H1 (cell line): Measurements from ENCODE around the gene SLC25A40. TPM values are rescaled to one million over a fixed set of nuclear protein-coding genes. Genes with fewer than 3 reads are reported as not detected.
A peak's percentile ranks its signal among the peaks of the same experiment; 100 is the strongest.

ENCODE experiments used
- CTCF ChIA-PET: fragments of 300-600 bp; sonication (Branson Sonifier 250); formaldehyde crosslinking; loops from one replicate; lab custom pipeline; 2021; ENCODE audit not compliant: partially characterized antibody; lab: Charles Lee
- POLR2A ChIA-PET: fragments of 300-600 bp; sonication (Branson Sonifier 250); formaldehyde crosslinking; loops from one replicate; lab custom pipeline; 2021; ENCODE audit warnings: inconsistent platforms; ENCODE audit not compliant: partially characterized antibody; lab: Charles Lee
- DNase-seq, 2 experiments: peaks; one replicate each; pipeline versions ENCODE4 v3.0.0 to v3.0.0-alpha.2; 2010 to 2022; ENCODE audit warnings: low spot score in 2 of 2, low read depth in 1 of 2, mixed read lengths in 1 of 2
- FAIRE-seq: peaks from 2 replicates; lab custom pipeline; 2011; peaks lifted over from hg19 to GRCh38; lab: Jason Lieb, UNC
- H2AFZ ChIP-seq: 2 replicates; pipeline ENCODE4 v1.8.1; 2012; ENCODE audit warnings: low read length, inconsistent platforms
- H2AK5ac ChIP-seq: 2 replicates; pipeline ENCODE4 v1.6.1; 2013; ENCODE audit warnings: low read depth, low read length
- H2BK120ac ChIP-seq: replicated peaks from 2 replicates; pipeline ENCODE3; 2013; ENCODE audit warnings: low read depth, low read length, inconsistent platforms
- H2BK12ac ChIP-seq: 2 replicates; pipeline ENCODE4 v1.6.1; 2013; ENCODE audit warnings: low read depth, low read length
- H2BK15ac ChIP-seq: 2 replicates; pipeline ENCODE4 v1.6.1; 2013; ENCODE audit warnings: low read length
- H2BK20ac ChIP-seq: 2 replicates; pipeline ENCODE4 v1.6.1; 2013; ENCODE audit warnings: low read length
- H2BK5ac ChIP-seq: 2 replicates; pipeline ENCODE4 v1.6.1; 2013; ENCODE audit warnings: low read depth, low read length
- H3K14ac ChIP-seq: 2 replicates; pipeline ENCODE4 v1.6.1; 2013; ENCODE audit warnings: inconsistent platforms; ENCODE audit not compliant: insufficient read length
- H3K18ac ChIP-seq: 2 replicates; pipeline ENCODE4 v1.6.1; 2013; ENCODE audit warnings: low read length; ENCODE audit errors: extremely low read depth
- H3K23ac ChIP-seq: 2 replicates; pipeline ENCODE4 v1.6.1; 2013; ENCODE audit warnings: inconsistent platforms; ENCODE audit not compliant: insufficient read length
- H3K23me2 ChIP-seq: 2 replicates; pipeline ENCODE4 v1.6.1; 2013; ENCODE audit warnings: low read depth, low read length
- H3K27ac ChIP-seq: 2 replicates; pipeline ENCODE4 v1.6.1; 2011; ENCODE audit warnings: low read depth, low read length, inconsistent platforms
- H3K27me3 ChIP-seq, 4 experiments: replicated peaks in 1 of 4; 1 replicate in 1 of 4; 2 replicates in 3 of 4; pipeline versions ENCODE4 v1.6.1 to v1.8.1; 2011 to 2013; ENCODE audit warnings: low read length in 3 of 4, mild to moderate bottlenecking in 3 of 4, inconsistent platforms in 2 of 4, mixed read lengths in 2 of 4, moderate library complexity in 1 of 4; ENCODE audit not compliant: control insufficient read depth in 3 of 4, insufficient read depth in 3 of 4; ENCODE audit errors: extremely low read depth in 1 of 4
- H3K36me3 ChIP-seq, 4 experiments: 2 replicates each; pipeline versions ENCODE4 v1.6.1 to v1.8.1; 2011 to 2013; ENCODE audit warnings: mild to moderate bottlenecking in 4 of 4, low read length in 3 of 4, moderate library complexity in 2 of 4, control low read depth in 1 of 4, inconsistent platforms in 1 of 4; ENCODE audit not compliant: insufficient read depth in 4 of 4, control insufficient read depth in 2 of 4
- H3K4ac ChIP-seq: replicated peaks from 2 replicates; pipeline ENCODE3; 2013; ENCODE audit warnings: low read length, low read depth, mixed read lengths, inconsistent platforms; ENCODE audit not compliant: insufficient read length
- H3K4me1 ChIP-seq, 4 experiments: replicated peaks in 1 of 4; 1 replicate in 1 of 4; 2 replicates in 3 of 4; pipeline versions ENCODE4 v1.6.1 to v1.8.1; 2011 to 2013; ENCODE audit warnings: low read length in 3 of 4, inconsistent platforms in 2 of 4, mixed read lengths in 1 of 4; ENCODE audit not compliant: insufficient read depth in 4 of 4, control insufficient read depth in 3 of 4
- H3K4me2 ChIP-seq, 2 experiments: 2 replicates each; pipeline versions ENCODE4 v1.6.1 to v1.8.1; 2011 to 2013; ENCODE audit warnings: low read depth in 2 of 2, low read length in 2 of 2, control low read depth in 1 of 2, inconsistent platforms in 1 of 2, mild to moderate bottlenecking in 1 of 2; ENCODE audit not compliant: insufficient read depth in 1 of 2
- H3K4me3 ChIP-seq, 4 experiments: fragments of 200-600, 300-600 bp in 1 of 4; sonication (generic), shearing (Covaris generic), sonication (Bioruptor Twin) in 1 of 4; 2 replicates each; pipeline versions ENCODE4 v1.5.1 to v1.8.1; 2011 to 2016; ENCODE audit warnings: low read length in 4 of 4, low read depth in 3 of 4, control low read depth in 2 of 4, inconsistent platforms in 2 of 4, mild to moderate bottlenecking in 2 of 4, mixed read lengths in 1 of 4, moderate library complexity in 1 of 4; ENCODE audit not compliant: insufficient read depth in 2 of 4; ENCODE audit errors: extremely low read depth in 1 of 4
- H3K56ac ChIP-seq: replicated peaks from 2 replicates; pipeline ENCODE3; 2013; ENCODE audit warnings: low read depth, mild to moderate bottlenecking, mixed read lengths, low read length, inconsistent platforms; ENCODE audit not compliant: insufficient read length
- H3K79me1 ChIP-seq: 2 replicates; pipeline ENCODE4 v1.6.1; 2013; ENCODE audit warnings: low read depth, low read length, control low read depth
- H3K79me2 ChIP-seq, 2 experiments: 2 replicates each; pipeline versions ENCODE4 v1.6.1 to v1.8.1; 2012 to 2013; ENCODE audit warnings: low read length in 2 of 2, mild to moderate bottlenecking in 2 of 2, inconsistent platforms in 1 of 2; ENCODE audit not compliant: insufficient read depth in 2 of 2, control insufficient read depth in 1 of 2
- H3K9ac ChIP-seq, 4 experiments: replicated peaks in 1 of 4; 1 replicate in 1 of 4; 2 replicates in 3 of 4; pipeline versions ENCODE4 v1.6.1 to v1.8.1; 2011 to 2013; ENCODE audit warnings: low read depth in 3 of 4, low read length in 3 of 4, control low read depth in 2 of 4, mild to moderate bottlenecking in 2 of 4, moderate library complexity in 2 of 4, inconsistent platforms in 1 of 4; ENCODE audit errors: extremely low read depth in 1 of 4
- H3K9me3 ChIP-seq, 2 experiments: 2 replicates each; pipeline versions ENCODE4 v1.6.1 to v1.8.1; 2012 to 2013; ENCODE audit warnings: mild to moderate bottlenecking in 2 of 2, moderate library complexity in 2 of 2, control low read depth in 1 of 2, inconsistent platforms in 1 of 2, low read depth in 1 of 2, low read length in 1 of 2, mixed read lengths in 1 of 2; ENCODE audit not compliant: insufficient read depth in 2 of 2
- H4K20me1 ChIP-seq, 2 experiments: replicated peaks in 1 of 2; 2 replicates each; pipeline versions ENCODE3 to v1.8.1; 2011 to 2013; ENCODE audit warnings: inconsistent platforms in 2 of 2, low read length in 2 of 2, mild to moderate bottlenecking in 1 of 2; ENCODE audit not compliant: insufficient read depth in 2 of 2, control insufficient read depth in 1 of 2
- H4K5ac ChIP-seq: 2 replicates; pipeline ENCODE4 v1.6.1; 2013; ENCODE audit warnings: low read length, low read depth, mixed read lengths, inconsistent platforms; ENCODE audit not compliant: insufficient read length
- H4K8ac ChIP-seq: 2 replicates; pipeline ENCODE4 v1.8.0; 2013; ENCODE audit warnings: mild to moderate bottlenecking, moderate library complexity, low read length, inconsistent platforms; ENCODE audit not compliant: insufficient read depth; ENCODE audit errors: extremely low read depth
- H4K91ac ChIP-seq: replicated peaks from 2 replicates; pipeline ENCODE3; 2013; ENCODE audit warnings: low read length, mixed read lengths, inconsistent platforms; ENCODE audit not compliant: insufficient read length
- KDM4A ChIP-seq: IDR thresholded peaks from one replicate; pipeline ENCODE4 v1.7.1; 2012; ENCODE audit warnings: low read depth, mild to moderate bottlenecking, moderate library complexity, low read length, inconsistent platforms; ENCODE audit not compliant: severe bottlenecking
- NRF1 ChIP-seq: IDR thresholded peaks from 2 replicates; pipeline ENCODE4 v1.6.1; 2011; ENCODE audit warnings: mild to moderate bottlenecking, low read depth, low read length, improper control_type of control experiment
- POLR2AphosphoS5 ChIP-seq: IDR thresholded peaks from 2 replicates; pipeline ENCODE4 v1.6.1; 2011; ENCODE audit warnings: low read depth, low read length
- RBBP5 ChIP-seq: IDR thresholded peaks from 2 replicates; pipeline ENCODE4 v1.7.1; 2012; ENCODE audit warnings: low read depth, mild to moderate bottlenecking, inconsistent platforms, low read length, moderate library complexity, borderline replicate concordance
- SIX5 ChIP-seq: IDR thresholded peaks from 2 replicates; pipeline ENCODE4 v1.6.1; 2011; ENCODE audit warnings: mild to moderate bottlenecking, low read depth, low read length
- SP2 ChIP-seq: IDR thresholded peaks from 2 replicates; pipeline ENCODE4 v1.6.1; 2012; ENCODE audit warnings: mild to moderate bottlenecking, low read length, inconsistent platforms
- WGBS, 2 experiments: shearing (Covaris generic) in 1 of 2; methylation state at CpG; one replicate each; pipeline versions ENCODE4 v1.1.6 to v1.1.7; 2013 to 2015; ENCODE audit warnings: low lambda C conversion rate in 2 of 2, mixed read lengths in 2 of 2, inconsistent platforms in 1 of 2, low coverage in 1 of 2, missing lambda C conversion rate in 1 of 2; ENCODE audit not compliant: insufficient replicate concordance in 2 of 2, insufficient coverage in 1 of 2, insufficient read length in 1 of 2; ENCODE audit errors: extremely low coverage in 1 of 2, missing lambda C conversion rate in 1 of 2; 5-methylcytosine and 5-hydroxymethylcytosine counted together
- long read RNA-seq, 2 experiments: library from RNA in 1 of 2; library from capped mRNA in 1 of 2; stranded (forward); transcript quantifications; one replicate each; pipeline ENCODE4 v2.0.0, GENCODE V29; 2021; ENCODE audit warnings: inconsistent platforms in 1 of 2
- polyA minus RNA-seq, 3 experiments: library from RNA; depleted of rRNA, polyadenylated mRNA; stranded (reverse); fragments of >200 nt; gene quantifications; 1 replicate in 2 of 3; 2 replicates in 1 of 3; pipeline ENCODE4 v1.2.3, GENCODE V29; 2011
- polyA plus RNA-seq, 7 experiments: library from polyadenylated mRNA; depleted of rRNA in 3 of 7; stranded (reverse) in 5 of 7; unstranded in 2 of 7; fragments of >200 nt in 5 of 7; fragments of 200-250 nt in 2 of 7; gene quantifications; 1 replicate in 5 of 7; 2 replicates in 1 of 7; 4 replicates in 1 of 7; pipeline versions ENCODE4 v1.2.1 to v1.2.3, GENCODE V29; 2011 to 2013; ENCODE audit warnings: missing spikeins in 2 of 7, mixed read lengths in 2 of 7
- total RNA-seq: library from RNA; stranded (reverse); fragmentation: NEBNext Ultra II Directional; extraction: Animal tissue kit (Norgen Biotek cat#: 25700); gene quantifications from 2 replicates; pipeline ENCODE4 v1.2.1, GENCODE V29; 2021

SLC25A40 gene, protein sequence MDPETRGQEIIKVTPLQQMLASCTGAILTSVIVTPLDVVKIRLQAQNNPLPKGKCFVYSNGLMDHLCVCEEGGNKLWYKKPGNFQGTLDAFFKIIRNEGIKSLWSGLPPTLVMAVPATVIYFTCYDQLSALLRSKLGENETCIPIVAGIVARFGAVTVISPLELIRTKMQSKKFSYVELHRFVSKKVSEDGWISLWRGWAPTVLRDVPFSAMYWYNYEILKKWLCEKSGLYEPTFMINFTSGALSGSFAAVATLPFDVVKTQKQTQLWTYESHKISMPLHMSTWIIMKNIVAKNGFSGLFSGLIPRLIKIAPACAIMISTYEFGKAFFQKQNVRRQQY
- total RNA-seq (17.3 and 22.5 TPM in 2 replicates), polyA plus RNA-seq (2011; rRNA removed) (3.2 and 6.5 TPM in 2 replicates), polyA minus RNA-seq (2011; rRNA and poly(A)+ RNA removed) (5.5 and 7.4 TPM in 2 replicates)
- 6.6 TPM for polyA plus RNA-seq (2011; cell fraction: cytosol; rRNA removed)
- polyA plus RNA-seq (2011; cell fraction: nucleus; rRNA removed): 6.1 TPM
- 6.4 to 16.0 TPM (median 7.1 TPM) in 4 replicates for polyA plus RNA-seq (2012, experiment 1 of 2)
- 1.8 TPM for polyA plus RNA-seq (2012, experiment 2 of 2)
- 15.4 TPM for polyA plus RNA-seq (2013, experiment 1 of 2)
- 14.7 TPM for polyA plus RNA-seq (2013, experiment 2 of 2)
- polyA minus RNA-seq (2011; cell fraction: cytosol; rRNA and poly(A)+ RNA removed): 4.9 TPM
- polyA minus RNA-seq (2011; cell fraction: nucleus; rRNA and poly(A)+ RNA removed): 20.4 TPM
- long read RNA-seq, experiment 1, full-length matches to known transcripts: 6 of 11 reads
- long read RNA-seq, experiment 1, partial matches to known transcripts: 0 of 11 reads
- long read RNA-seq, experiment 1, other reads (novel, unspliced or antisense): 5 of 11 reads
- long read RNA-seq, experiment 2, full-length matches to known transcripts: 5 of 10 reads
- long read RNA-seq, experiment 2, partial matches to known transcripts: 0 of 10 reads
- long read RNA-seq, experiment 2, other reads (novel, unspliced or antisense): 5 of 10 reads

DNA sequence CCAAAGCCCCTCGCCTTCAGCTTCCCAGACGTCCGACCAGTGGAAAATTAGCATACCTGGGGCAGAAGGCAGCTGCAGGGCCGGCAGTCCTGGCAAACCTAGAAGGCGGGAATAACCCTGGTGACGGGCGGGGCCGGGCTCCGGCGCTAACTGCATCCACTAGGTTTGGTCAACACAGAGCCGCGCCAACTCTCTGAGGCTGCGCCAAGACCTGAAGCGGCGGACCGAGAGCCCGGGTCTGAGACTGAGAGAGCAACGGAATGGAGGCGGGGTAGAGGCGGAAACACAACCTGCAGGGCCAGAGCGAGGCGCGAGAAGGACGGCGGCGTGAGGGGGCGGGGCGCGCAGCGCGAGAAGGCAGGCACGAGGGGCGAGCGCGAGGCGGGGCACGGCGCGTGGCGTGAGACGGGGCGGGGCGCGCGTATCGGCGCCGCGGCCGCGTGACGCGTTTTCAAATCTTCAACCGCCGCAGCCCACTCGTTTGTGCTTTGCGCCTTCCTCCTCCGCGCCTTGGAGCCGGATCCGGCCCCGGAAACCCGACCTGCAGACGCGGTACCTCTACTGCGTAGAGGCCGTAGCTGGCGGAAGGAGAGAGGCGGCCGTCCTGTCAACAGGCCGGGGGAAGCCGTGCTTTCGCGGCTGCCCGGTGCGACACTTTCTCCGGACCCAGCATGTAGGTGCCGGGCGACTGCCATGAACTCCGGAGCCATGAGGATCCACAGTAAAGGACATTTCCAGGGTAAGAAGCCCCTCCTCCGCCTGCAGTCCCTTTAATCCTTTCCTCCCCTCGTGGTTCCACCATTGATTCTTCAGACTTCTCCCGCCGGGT is at the start of gene SLC25A40, which contains the start of gene DBF4:
TSS of gene SLC25A40 (minus strand) at position 321 of the 829 bp plus-strand sequence. CDS start 17,633 bp downstream, outside the sequence.
TSS of gene DBF4 (plus strand) at position 454 of the 829 bp plus-strand sequence. CDS start at position 694, 240 bp downstream.
- no peak for FAIRE-seq
- peak; percentile 70 to 92 for DNase-seq
- H3K14ac ChIP-seq: no peak within 1 kb of the TSS
- H4K20me1 ChIP-seq: peaks cover 1 to 2% of the 10 kb centered on the region in 2 experiments
- H3K79me1 ChIP-seq: peaks cover 2% of the 10 kb centered on the region; the same call in 1 of the 2 replicates
- H3K23me2 ChIP-seq: no peaks in the 10 kb centered on the region; the same call in 1 of the 2 replicates
- H3K4me3 ChIP-seq: peak within 1 kb of the TSS; percentile 81 to 88 (median 88)
- peaks cover 0 to 27% (median 7%) of the 10 kb centered on the region in 4 experiments; a peak in 3 of 8 replicates for H3K36me3 ChIP-seq
- 7% methylated on average over 51 of the region's 84 CpGs; no CpG with 5 or more reads in 1 of the 2 experiments for WGBS, 2 experiments
- no peak within 1 kb of the TSS for H2AK5ac ChIP-seq
- no peak within 1 kb of the TSS for H2BK12ac ChIP-seq
- no peak within 1 kb of the TSS for H2BK20ac ChIP-seq
- H4K5ac ChIP-seq: peak within 1 kb of the TSS; percentile 87
- peaks cover 0 to 5% (median 0%) of the 10 kb centered on the region in 4 experiments; a peak in 2 of 7 replicates for H3K4me1 ChIP-seq
- peak within 1 kb of the TSS; percentile 45; the same call in 1 of the 2 replicates for H2AFZ ChIP-seq
- H4K91ac ChIP-seq: peak within 1 kb of the TSS; percentile 49
- H2BK120ac ChIP-seq: peak within 1 kb of the TSS; percentile 10
- H3K4ac ChIP-seq: peak within 1 kb of the TSS; percentile 60
- peak within 1 kb of the TSS; percentile 81 to 89 (median 87) for H3K9ac ChIP-seq
- peaks cover 0 to 81% of the 10 kb centered on the region in 2 experiments; a peak in 3 of 4 replicates for H3K79me2 ChIP-seq
- ChIA-PET CTCF (interaction anchor here (0.9 to 1.2 kb wide), 4 partner anchors 10 to 36 kb away, joined by 3 to 4 read pairs (median 4); no protein-coding TSS in a partner anchor), POLR2A (interaction anchor here (0.7 to 1.3 kb wide), 5 partner anchors 11 to 247 kb away, joined by 3 to 5 read pairs (median 3); no protein-coding TSS in a partner anchor)
- H3K56ac ChIP-seq: peak within 1 kb of the TSS; percentile 84
- peak within 1 kb of the TSS; percentile 72 to 85 for H3K4me2 ChIP-seq
- H3K27ac ChIP-seq: peak within 1 kb of the TSS; percentile 79
- no peak within 1 kb of the TSS for H3K23ac ChIP-seq
- H3K18ac ChIP-seq: peak within 1 kb of the TSS; percentile 94
- H2BK15ac ChIP-seq: no peak within 1 kb of the TSS
- no peaks in the 10 kb centered on the region for H3K27me3 ChIP-seq
- peak within 1 kb of the TSS; percentile 95 for H4K8ac ChIP-seq
- H2BK5ac ChIP-seq: peak within 1 kb of the TSS; percentile 81
- H3K9me3 ChIP-seq: no peaks in the 10 kb centered on the region
- TF ChIP-seq RBBP5 (peak; percentile 79), KDM4A (peak; percentile 64), SP2 (no peak), NRF1 (peak; percentile 16; the same call in 1 of the 2 replicates), POLR2AphosphoS5 (peak; percentile 81), SIX5 (no peak)
